Spleen (tissue), 11 donors: ENCODE data around the gene SMC6. TPM values are rescaled to one million over a fixed set of nuclear protein-coding genes. Genes with fewer than 3 reads are reported as not detected.

Experiments used
- DNase-seq: peaks from one replicate; pipeline ENCODE4 v3.0.0-alpha.2; 2020
- H3K27ac ChIP-seq, 8 donors: fragments of 200-600 bp; sonication (generic) in 7 of 8; 1 replicate in 4 of 8; 2 replicates in 4 of 8; pipeline versions ENCODE4 v1.5.0 to v1.8.0; 2016 to 2021; ENCODE audit warnings: inconsistent platforms in 4 of 8, mild to moderate bottlenecking in 4 of 8, moderate library complexity in 1 of 8
- H3K27me3 ChIP-seq, 7 donors: fragments of 200-600 bp; sonication (generic) in 6 of 7; replicated peaks in 1 of 7; 1 replicate in 4 of 7; 2 replicates in 3 of 7; pipeline versions ENCODE4 v1.5.0 to v1.8.0; 2016 to 2021; ENCODE audit warnings: inconsistent platforms in 3 of 7, mild to moderate bottlenecking in 1 of 7
- H3K36me3 ChIP-seq, 6 donors: fragments of 200-600 bp; sonication (generic) in 5 of 6; 1 replicate in 4 of 6; 2 replicates in 2 of 6; pipeline versions ENCODE4 v1.5.0 to v1.8.0; 2016 to 2021; ENCODE audit warnings: inconsistent platforms in 2 of 6
- H3K4me1 ChIP-seq, 6 donors: fragments of 200-600 bp; sonication (generic) in 5 of 6; 1 replicate in 3 of 6; 2 replicates in 3 of 6; pipeline versions ENCODE4 v1.5.0 to v1.8.0; 2016 to 2021; ENCODE audit warnings: inconsistent platforms in 3 of 6
- H3K4me3 ChIP-seq, 8 donors: fragments of 200-600 bp; sonication (generic) in 7 of 8; 1 replicate in 4 of 8; 2 replicates in 4 of 8; pipeline versions ENCODE4 v1.5.0 to v1.8.0; 2016 to 2021; ENCODE audit warnings: inconsistent platforms in 4 of 8, mild to moderate bottlenecking in 4 of 8, moderate library complexity in 2 of 8
- H3K9me3 ChIP-seq, 8 donors: fragments of 200-600 bp; sonication (generic) in 7 of 8; 1 replicate in 4 of 8; 2 replicates in 4 of 8; pipeline versions ENCODE4 v1.5.0 to v1.8.0; 2016 to 2021; ENCODE audit warnings: inconsistent platforms in 4 of 8
- CTCF ChIP-seq, 11 experiments: fragments of 200-600 bp in 7 of 11; fragments of 450-650 bp in 4 of 11; sonication (generic) in 4 of 11; IDR thresholded peaks in 8 of 11; conservative IDR thresholded peaks in 3 of 11; 1 replicate in 7 of 11; 2 replicates in 4 of 11; pipeline versions ENCODE4 v1.4.0 to v1.8.0; 2016 to 2021; ENCODE audit warnings: antibody characterized with exemption in 11 of 11, inconsistent platforms in 4 of 11, mild to moderate bottlenecking in 1 of 11
- POLR2A ChIP-seq, 3 donors: fragments of 450-650 bp; IDR thresholded peaks; one replicate each; pipeline ENCODE4 v1.5.1; 2017; ENCODE audit warnings: antibody characterized with exemption in 3 of 3, mild to moderate bottlenecking in 1 of 3
- POLR2AphosphoS5 ChIP-seq, 3 donors: sonication (generic); formaldehyde crosslinking; IDR thresholded peaks; one replicate each; pipeline ENCODE4 v1.5.1; 2017; ENCODE audit warnings: antibody characterized with exemption in 3 of 3
- WGBS, 5 donors: extraction: QIAGEN DNeasy Blood & Tissue Kit in 3 of 5; methylation state at CpG; one replicate each; pipeline versions ENCODE4 v1.1.5 to v1.1.7; 2013 to 2018; 5-methylcytosine and 5-hydroxymethylcytosine counted together
- intact Hi-C: fragments of 100-400 bp; cut with DNase I; formaldehyde crosslinking; loops from one replicate; pipeline ENCODE4 v1.15.0; 2023; ENCODE audit warnings: low total_unique reads
- polyA plus RNA-seq, 3 donors: library from polyadenylated mRNA; stranded (reverse); fragments of 200-250 nt; gene quantifications; one replicate each; pipeline ENCODE4 v1.2.1, GENCODE V29; 2013
- total RNA-seq, 7 donors: library from RNA; depleted of rRNA in 3 of 7; stranded (reverse); fragments of >200 nt in 3 of 7; fragmentation: NEBNext Ultra II Directional in 4 of 7; extraction: Animal tissue kit (Norgen Biotek cat#: 25700) in 4 of 7; gene quantifications; one replicate each; pipeline versions ENCODE4 v1.1.0 to v1.2.1, GENCODE V29; 2016 to 2021
- donor health status: healthy with polysubstance abuse.
- donor health status: DM: no; HTN: no; CAD: no; lungs with moderate emphysema.
- donor health status: DM: no; HTN: no; CAD: no.
- donor health status: Bipolar disorder and iron deficiency.
- donor health status: healthy.
- donor health status: DM: no; HTN: no; CAD: no.
- donor health status: DM: yes; HTN: yes; CAD: no.

Gene SMC6
- total and polyA plus RNA-seq, 10 donors: 17.6 to 44.8 (median 29.0) TPM

- WGBS, 5 donors: 73 to 95% (median 87%) methylated on average over 4 of the region's 4 CpGs
These were observed 93.4 kb downstream of the SMC6 start for GRCh38 chr2:17660219-17660618.

GRCh38 chr2:17658251-17658843 lies 95.3 kb downstream of the SMC6 start:
- H3K27ac ChIP-seq: no peak overlapping the region
- TF ChIP-seq POLR2AphosphoS5 (IDR thresholded peaks at IDR 0.05) (no peak), POLR2A (IDR thresholded peaks at IDR 0.05) (no peak), CTCF (IDR thresholded peaks at IDR 0.05 in 8 of 11, conservative IDR thresholded peaks at IDR 0.05 in 3 of 11) (no peak)
- no peaks in the 10 kb centered on the region for H3K4me1 ChIP-seq
- no peaks in the 10 kb centered on the region for H3K9me3 ChIP-seq
- intact Hi-C loops: no loop called here
- no peaks in the 10 kb centered on the region for H3K27me3 ChIP-seq
- H3K36me3 ChIP-seq: peaks cover 0 to 55% (median 7%) of the 10 kb centered on the region in 6 donors
- H3K4me3 ChIP-seq: no peak overlapping the region
- 85 to 90% (median 88%) methylated on average over 6 of the region's 6 CpGs for WGBS, 5 donors
- no peak for DNase-seq

More at GRCh38 chr2:17660219-17660618, 93.4 kb downstream of the SMC6 start:
- intact Hi-C loops: no loop called here
- Histone ChIP-seq H3K4me3 (no peak overlapping the region), H3K27ac (no peak overlapping the region), H3K27me3 (no peaks in the 10 kb centered on the region), H3K36me3 (peaks cover 0 to 74% (median 19%) of the 10 kb centered on the region in 6 donors), H3K4me1 (no peaks in the 10 kb centered on the region), H3K9me3 (no peaks in the 10 kb centered on the region)
- no peak for DNase-seq
- TF ChIP-seq POLR2A (IDR thresholded peaks at IDR 0.05) (no peak), CTCF (IDR thresholded peaks at IDR 0.05 in 8 of 11, conservative IDR thresholded peaks at IDR 0.05 in 3 of 11) (no peak), POLR2AphosphoS5 (IDR thresholded peaks at IDR 0.05) (no peak)

- H3K9me3 ChIP-seq: no peaks in the 10 kb centered on the region
- H3K4me1 ChIP-seq: no peaks in the 10 kb centered on the region
- no peak overlapping the region for H3K4me3 ChIP-seq
- intact Hi-C loops: no loop called here
- H3K27ac ChIP-seq: no peak overlapping the region
- WGBS, 5 donors: 94 to 98% (median 96%) methylated on average over 4 of the region's 4 CpGs
- no peak for TF ChIP-seq CTCF (IDR thresholded peaks at IDR 0.05 in 8 of 11, conservative IDR thresholded peaks at IDR 0.05 in 3 of 11)
- TF ChIP-seq POLR2AphosphoS5 (IDR thresholded peaks at IDR 0.05): no peak
- TF ChIP-seq POLR2A (IDR thresholded peaks at IDR 0.05): no peak
- H3K27me3 ChIP-seq: no peaks in the 10 kb centered on the region
- H3K36me3 ChIP-seq: peaks cover 0 to 49% (median 7%) of the 10 kb centered on the region in 6 donors
- DNase-seq: no peak
These were observed 95.9 kb downstream of the SMC6 start for GRCh38 chr2:17657759-17658158.

GRCh38 chr2:17652681-17653394 lies 100.8 kb downstream of the SMC6 start:
- no peak overlapping the region for H3K4me3 ChIP-seq
- H3K27ac ChIP-seq: no peak overlapping the region
- intact Hi-C loops: no loop called here
- no peaks in the 10 kb centered on the region for H3K4me1 ChIP-seq
- H3K27me3 ChIP-seq: no peaks in the 10 kb centered on the region
- no peak for DNase-seq
- no peaks in the 10 kb centered on the region for H3K9me3 ChIP-seq
- no peak for TF ChIP-seq POLR2A (IDR thresholded peaks at IDR 0.05)
- no peak for TF ChIP-seq CTCF (IDR thresholded peaks at IDR 0.05 in 8 of 11, conservative IDR thresholded peaks at IDR 0.05 in 3 of 11)
- TF ChIP-seq POLR2AphosphoS5 (IDR thresholded peaks at IDR 0.05): no peak
- peaks cover 0 to 4% (median 0%) of the 10 kb centered on the region in 6 donors for H3K36me3 ChIP-seq
- WGBS, 5 donors: 80 to 86% (median 83%) methylated on average over 9 of the region's 9 CpGs
